ENCODE results near the gene FEM1A. TPM values are rescaled to one million over a fixed set of nuclear protein-coding genes. Genes with fewer than 3 reads are reported as not detected.

FEM1A gene
- total and polyA plus RNA-seq, 9 of the 15 experiments (the other 6 are each of a cell fraction or from before 2014, with no cell fraction given) = 0.08 to 19.0 (median 6.8) TPM

- TF ChIP-seq CLOCK (CRISPR knock-in tag; IDR thresholded peaks at IDR 0.05; ENCODE audit: borderline replicate concordance) = peak; percentile 7; the same call in 1 of the 2 replicates
- TF ChIP-seq CAMTA2 (CRISPR knock-in tag; conservative IDR thresholded peaks at IDR 0.05) = no peak
- TF ChIP-seq ZNF175 (CRISPR knock-in tag; IDR thresholded peaks at IDR 0.05; ENCODE audit: low read depth) = peak; percentile 99
- no peak for TF ChIP-seq SMARCA4 (IDR thresholded peaks at IDR 0.05)
- peak; percentile 92; the same call in 1 of the 2 replicates for TF ChIP-seq ZNF76 (CRISPR knock-in tag; IDR thresholded peaks at IDR 0.05; ENCODE audit: borderline replicate concordance)
- no peak for TF ChIP-seq LEF1 (IDR thresholded peaks at IDR 0.05)
- peak; percentile 81; the same call in 1 of the 2 replicates for TF ChIP-seq ATF4 (CRISPR knock-in tag; IDR thresholded peaks at IDR 0.05)
- peak; percentile 78; the same call in 1 of the 2 replicates for TF ChIP-seq PTRF (tag; IDR thresholded peaks at IDR 0.05)
- TF ChIP-seq ZNF592 (IDR thresholded peaks at IDR 0.05) = peak; percentile 99
- no peak for TF ChIP-seq ADNP (tag; IDR thresholded peaks at IDR 0.05)
- TF ChIP-seq TBL1XR1 (IDR thresholded peaks at IDR 0.05; ENCODE audit: low read length in 2 of 2) = peak in 1 of 2 experiments; percentile 51; a peak in 2 of 4 replicates
- no peak for TF ChIP-seq CHCHD3 (CRISPR knock-in tag; IDR thresholded peaks at IDR 0.05)
- peak; percentile 84; the same call in 1 of the 2 replicates for TF ChIP-seq ZNF668 (CRISPR knock-in tag; IDR thresholded peaks at IDR 0.05)
- peak; percentile 80 for TF ChIP-seq POU5F1 (IDR thresholded peaks at IDR 0.05; ENCODE audit: borderline replicate concordance, low read depth, low read length, partially characterized antibody)
- no peak for TF ChIP-seq ZNF324 (CRISPR knock-in tag; IDR thresholded peaks at IDR 0.05)
- 0 out of 2 replicates have a peak, but pooled peaks have one; percentile 10 for TF ChIP-seq TOE1 (IDR thresholded peaks at IDR 0.05; ENCODE audit: borderline replicate concordance)
- TF ChIP-seq TOE1 (CRISPR knock-in tag; IDR thresholded peaks at IDR 0.05; ENCODE audit: borderline replicate concordance, low read depth) = no peak
- TF ChIP-seq ETS2 (tag; IDR thresholded peaks at IDR 0.05; ENCODE audit: borderline replicate concordance, poor library complexity, severe bottlenecking) = no peak
- peak; percentile 84 for TF ChIP-seq KDM5B (IDR thresholded peaks at IDR 0.05; ENCODE audit: insufficient replicate concordance, low read depth, low read length)
- 0 out of 4 replicates have a peak, but pooled peaks of 1 of the 2 experiments have one; percentile 80 for TF ChIP-seq ARNT (IDR thresholded peaks at IDR 0.05)
Observed at GRCh38 chr19:4791183-4792018, at the start of gene FEM1A (continued).
